Measurements from ENCODE around the gene LRRC58. TPM values are rescaled to one million over a fixed set of nuclear protein-coding genes. Genes with fewer than 3 reads are reported as not detected.
"Not testable (repeated sequence)": the region's sequence is repeated elsewhere in the genome, so short reads cannot be mapped to it uniquely, and the experiment has no call there.

Gene LRRC58
- total RNA-seq, 4 donors from 2014 or later: 8.4 to 15.2 (median 13.6) TPM

DNA sequence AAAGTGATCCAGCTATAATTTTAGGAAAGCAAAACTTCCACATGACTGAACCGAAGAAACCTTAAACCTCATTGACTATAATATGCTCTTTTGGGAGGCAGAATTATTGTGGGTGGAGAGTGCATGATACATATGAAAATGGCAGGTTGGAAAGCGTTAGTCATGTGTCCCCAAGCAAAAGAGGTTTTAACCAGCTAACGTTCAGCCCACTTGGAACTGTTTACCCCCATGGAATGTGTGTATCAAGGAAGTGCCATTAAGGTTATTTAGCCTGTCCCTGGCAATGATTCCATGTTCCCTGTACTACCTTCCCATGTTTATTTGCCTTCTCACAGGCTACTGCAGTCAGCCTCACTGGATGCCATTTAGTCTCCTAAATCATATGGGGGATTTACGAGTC is 44.1 kb upstream of the LRRC58 start:
- Histone ChIP-seq H3K27ac (no peak overlapping the region), H3K9me3 (no peaks in the 10 kb centered on the region), H3K4me1 (no peaks in the 10 kb centered on the region), H3K4me3 (no peak overlapping the region), H3K36me3 (peaks cover 0 to 6% of the 10 kb centered on the region in 2 donors), H3K27me3 (no peaks in the 10 kb centered on the region)
- ATAC-seq: no peak
- TF ChIP-seq, protein P1, sequence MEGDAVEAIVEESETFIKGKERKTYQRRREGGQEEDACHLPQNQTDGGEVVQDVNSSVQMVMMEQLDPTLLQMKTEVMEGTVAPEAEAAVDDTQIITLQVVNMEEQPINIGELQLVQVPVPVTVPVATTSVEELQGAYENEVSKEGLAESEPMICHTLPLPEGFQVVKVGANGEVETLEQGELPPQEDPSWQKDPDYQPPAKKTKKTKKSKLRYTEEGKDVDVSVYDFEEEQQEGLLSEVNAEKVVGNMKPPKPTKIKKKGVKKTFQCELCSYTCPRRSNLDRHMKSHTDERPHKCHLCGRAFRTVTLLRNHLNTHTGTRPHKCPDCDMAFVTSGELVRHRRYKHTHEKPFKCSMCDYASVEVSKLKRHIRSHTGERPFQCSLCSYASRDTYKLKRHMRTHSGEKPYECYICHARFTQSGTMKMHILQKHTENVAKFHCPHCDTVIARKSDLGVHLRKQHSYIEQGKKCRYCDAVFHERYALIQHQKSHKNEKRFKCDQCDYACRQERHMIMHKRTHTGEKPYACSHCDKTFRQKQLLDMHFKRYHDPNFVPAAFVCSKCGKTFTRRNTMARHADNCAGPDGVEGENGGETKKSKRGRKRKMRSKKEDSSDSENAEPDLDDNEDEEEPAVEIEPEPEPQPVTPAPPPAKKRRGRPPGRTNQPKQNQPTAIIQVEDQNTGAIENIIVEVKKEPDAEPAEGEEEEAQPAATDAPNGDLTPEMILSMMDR (IDR thresholded peaks at IDR 0.05 in 4 of 5, conservative IDR thresholded peaks at IDR 0.05 in 1 of 5): no peak
- no peak for TF ChIP-seq POLR2A (IDR thresholded peaks at IDR 0.05)
- in situ Hi-C loops (cut with MboI; ENCODE audit: low sequenced_read_pairs in 4 of 4): no loop called here
- intact Hi-C loops (cut with DNase I; ENCODE audit: low total_unique reads): no loop called here
- DNase-seq: no peak

DNA sequence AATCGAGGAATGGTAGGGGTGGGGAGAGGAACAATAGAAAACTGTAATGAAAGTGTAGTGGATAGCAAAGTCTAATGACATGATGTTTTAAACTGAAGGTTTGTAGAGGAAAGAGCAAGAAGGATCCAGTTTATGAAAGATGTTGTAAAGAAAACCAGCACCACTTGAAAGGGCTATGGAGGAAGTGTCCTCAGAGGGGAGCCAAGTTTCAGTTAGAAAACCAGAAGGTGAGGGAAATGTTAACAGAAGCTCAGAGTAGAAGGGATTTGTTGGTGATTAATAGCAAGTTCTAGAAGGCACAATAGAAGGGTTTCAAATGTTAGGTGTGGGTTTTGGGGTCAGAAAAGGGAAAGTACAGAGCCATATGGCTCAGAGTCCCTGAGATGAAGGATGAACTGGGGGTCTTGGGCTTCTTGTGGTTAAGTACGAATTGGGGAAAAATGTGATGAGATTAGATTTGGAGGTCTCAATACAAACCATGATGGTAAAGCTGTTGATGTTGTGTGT is 33.8 kb upstream of the LRRC58 start:
- H3K27ac ChIP-seq: no peak overlapping the region
- no peaks in the 10 kb centered on the region for H3K9me3 ChIP-seq
- no peaks in the 10 kb centered on the region for H3K36me3 ChIP-seq
- no peak for TF ChIP-seq POLR2A (IDR thresholded peaks at IDR 0.05)
- TF ChIP-seq, protein P1 (IDR thresholded peaks at IDR 0.05 in 4 of 5, conservative IDR thresholded peaks at IDR 0.05 in 1 of 5): no peak
- H3K4me1 ChIP-seq: no peaks in the 10 kb centered on the region
- H3K4me3 ChIP-seq: no peak overlapping the region
- intact Hi-C loops (cut with DNase I; ENCODE audit: low total_unique reads) (no loop called here), in situ Hi-C loops (cut with MboI; ENCODE audit: low sequenced_read_pairs in 4 of 4) (no loop called here)
- no peak for DNase-seq
- no peaks in the 10 kb centered on the region for H3K27me3 ChIP-seq
- no peak for ATAC-seq

DNA sequence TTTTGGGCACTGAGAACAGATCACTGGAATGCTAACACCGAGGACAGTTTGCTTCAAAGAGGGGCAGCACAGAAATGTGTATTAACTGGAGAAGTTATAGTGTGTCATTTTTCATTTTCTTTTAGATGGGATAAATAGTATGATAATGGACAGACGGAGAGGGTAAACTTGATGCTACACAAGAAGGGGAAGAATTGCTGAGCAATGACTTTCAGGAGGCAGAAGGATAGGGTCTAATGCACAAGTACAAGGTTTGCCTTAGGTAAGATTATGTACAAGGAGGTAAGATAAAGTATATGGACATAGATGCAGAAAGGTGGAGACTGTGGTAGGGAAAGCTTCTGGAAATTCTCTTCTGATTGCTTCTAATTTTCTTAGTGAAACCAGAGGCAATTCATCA is 32.3 kb upstream of the LRRC58 start:
- Histone ChIP-seq H3K4me1 (no peaks in the 10 kb centered on the region), H3K4me3 (no peak overlapping the region), H3K9me3 (no peaks in the 10 kb centered on the region), H3K36me3 (no peaks in the 10 kb centered on the region), H3K27me3 (no peaks in the 10 kb centered on the region), H3K27ac (no peak overlapping the region)
- intact Hi-C loops (cut with DNase I; ENCODE audit: low total_unique reads): no loop called here
- ATAC-seq (no peak), DNase-seq (no peak)
- no peak for TF ChIP-seq POLR2A (IDR thresholded peaks at IDR 0.05)
- TF ChIP-seq, protein P1 (IDR thresholded peaks at IDR 0.05 in 4 of 5, conservative IDR thresholded peaks at IDR 0.05 in 1 of 5): no peak
- in situ Hi-C loops (cut with MboI; ENCODE audit: low sequenced_read_pairs in 4 of 4): no loop called here

DNA sequence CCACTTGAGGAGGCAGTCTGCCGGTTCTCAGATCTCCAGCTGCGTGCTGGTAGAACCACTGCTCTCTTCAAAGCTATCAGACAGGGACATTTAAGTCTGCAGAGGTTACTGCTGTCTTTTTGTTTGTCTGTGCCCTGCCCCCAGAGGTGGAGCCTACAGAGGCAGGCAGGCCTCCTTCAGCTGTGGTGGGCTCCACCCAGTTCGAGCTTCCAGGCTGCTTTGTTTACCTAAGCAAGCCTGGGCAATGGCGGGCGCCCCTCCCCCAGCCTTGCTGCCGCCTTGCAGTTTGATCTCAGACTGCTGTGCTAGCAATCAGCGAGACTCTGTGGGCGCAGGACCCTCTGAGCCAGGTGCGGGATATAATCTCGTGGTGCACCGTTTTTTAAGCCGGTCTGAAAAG is 28.8 kb upstream of the LRRC58 start:
- DNase-seq; in situ Hi-C loops (cut with MboI; ENCODE audit: low sequenced_read_pairs in 4 of 4); H3K4me1 ChIP-seq; H3K9me3 ChIP-seq; H3K4me3 ChIP-seq; intact Hi-C loops (cut with DNase I; ENCODE audit: low total_unique reads); ATAC-seq; H3K27me3 ChIP-seq; H3K27ac ChIP-seq; H3K36me3 ChIP-seq: not testable (repeated sequence)

DNA sequence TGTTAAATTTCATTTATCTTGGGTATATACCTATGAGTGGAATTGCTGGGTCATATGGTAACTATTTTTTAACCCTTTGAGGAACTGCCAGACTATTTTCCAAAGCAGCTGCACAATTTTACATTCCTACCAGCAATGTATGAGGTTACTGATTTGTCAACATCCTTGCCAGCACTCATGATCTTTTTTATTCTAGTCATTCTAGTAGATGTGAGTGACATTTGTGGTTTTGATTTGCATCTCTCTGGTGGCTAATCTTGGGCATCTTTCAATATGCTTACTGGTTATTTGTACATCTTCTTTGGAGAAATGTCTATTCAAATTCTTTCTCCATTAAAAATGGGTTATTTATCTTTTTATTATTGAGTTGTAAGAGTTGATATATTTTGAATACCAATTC is 21.3 kb upstream of the LRRC58 start:
- Histone ChIP-seq H3K36me3 (no peaks in the 10 kb centered on the region), H3K4me3 (no peak overlapping the region), H3K27ac (no peak overlapping the region), H3K27me3 (no peaks in the 10 kb centered on the region), H3K9me3 (no peaks in the 10 kb centered on the region), H3K4me1 (no peaks in the 10 kb centered on the region)
- ATAC-seq: no peak
- in situ Hi-C loops (cut with MboI; ENCODE audit: low sequenced_read_pairs in 4 of 4) (no loop called here), intact Hi-C loops (cut with DNase I; ENCODE audit: low total_unique reads) (no loop called here)
- DNase-seq: no peak
- TF ChIP-seq, protein P1 (IDR thresholded peaks at IDR 0.05 in 4 of 5, conservative IDR thresholded peaks at IDR 0.05 in 1 of 5): no peak
- TF ChIP-seq POLR2A (IDR thresholded peaks at IDR 0.05): no peak

Measured in gastrocnemius medialis (tissue), 4 donors.